ENCODE data around the gene MICAL3. TPM values are rescaled to one million over a fixed set of nuclear protein-coding genes. Genes with fewer than 3 reads are reported as not detected.

The MICAL3 gene
- polyA plus RNA-seq, 1 of the 3 experiments (the other 2 are of a cell fraction): 83.1 TPM

DNA sequence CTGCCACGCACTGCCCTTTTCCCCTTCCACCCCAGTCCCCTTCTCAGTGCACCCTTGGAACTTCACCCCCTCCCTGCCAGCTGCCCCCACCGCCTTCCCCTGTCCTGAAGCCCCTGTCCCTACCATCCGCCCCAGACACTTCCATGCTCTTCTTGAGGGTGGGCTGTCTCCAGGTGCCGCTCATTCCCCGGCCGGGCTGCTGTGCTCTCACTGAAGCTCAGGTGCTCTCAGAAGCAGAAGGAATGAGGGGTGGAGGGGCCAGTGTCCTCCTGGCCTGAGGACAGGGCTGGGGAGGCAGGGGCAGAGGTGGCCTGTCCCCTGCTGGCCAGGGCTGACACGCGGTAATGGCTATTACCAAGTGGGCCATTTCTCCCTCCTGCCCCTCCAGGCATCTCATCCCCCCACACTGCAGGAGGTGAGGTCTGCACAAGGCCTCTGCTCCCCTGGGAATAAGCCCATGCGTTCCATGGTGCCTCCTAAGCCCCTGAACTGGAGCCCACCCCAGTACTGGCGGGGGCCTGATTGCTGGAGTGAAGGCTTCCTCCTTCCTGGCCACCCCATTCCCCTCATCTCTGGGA lies 243.5 kb downstream of the MICAL3 start:
- Histone ChIP-seq H3K9me3 (no peaks in the 10 kb centered on the region), H3K9ac (no peak overlapping the region), H3K36me3 (replicated peaks in 1 of 2; ENCODE audit: control insufficient read depth in 1 of 2, insufficient read depth in 2 of 2, low read length in 1 of 2) (no peaks in the 10 kb centered on the region), H4K20me1 (ENCODE audit: insufficient read depth) (no peaks in the 10 kb centered on the region), H3K9me2 (no peaks in the 10 kb centered on the region), H3F3A (replicated peaks; ENCODE audit: insufficient read depth) (no peaks in the 10 kb centered on the region), H3K4me1 (ENCODE audit: control insufficient read depth in 1 of 2, insufficient read depth in 2 of 2, low read depth in 1 of 2, low read length in 1 of 2) (peaks cover 12 to 34% of the 10 kb centered on the region in 2 experiments; a peak in 3 of 4 replicates), H3K27me3 (ENCODE audit: insufficient read depth) (no peaks in the 10 kb centered on the region), H2AFZ (ENCODE audit: low read depth) (no peak overlapping the region), H3K79me2 (ENCODE audit: insufficient read depth) (no peaks in the 10 kb centered on the region), H3K27ac (ENCODE audit: low read depth in 2 of 2, low read length in 1 of 2) (peak overlapping the region in 1 of 2 experiments; percentile 17; a peak in 1 of 4 replicates), H3K4me3 (ENCODE audit: low read depth in 2 of 2, low read length in 1 of 2) (no peak overlapping the region), H3K4me2 (no peak overlapping the region)
- TF ChIP-seq, protein P1, sequence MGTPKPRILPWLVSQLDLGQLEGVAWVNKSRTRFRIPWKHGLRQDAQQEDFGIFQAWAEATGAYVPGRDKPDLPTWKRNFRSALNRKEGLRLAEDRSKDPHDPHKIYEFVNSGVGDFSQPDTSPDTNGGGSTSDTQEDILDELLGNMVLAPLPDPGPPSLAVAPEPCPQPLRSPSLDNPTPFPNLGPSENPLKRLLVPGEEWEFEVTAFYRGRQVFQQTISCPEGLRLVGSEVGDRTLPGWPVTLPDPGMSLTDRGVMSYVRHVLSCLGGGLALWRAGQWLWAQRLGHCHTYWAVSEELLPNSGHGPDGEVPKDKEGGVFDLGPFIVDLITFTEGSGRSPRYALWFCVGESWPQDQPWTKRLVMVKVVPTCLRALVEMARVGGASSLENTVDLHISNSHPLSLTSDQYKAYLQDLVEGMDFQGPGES (IDR thresholded peaks at IDR 0.05; ENCODE audit: low read depth, low read length): no peak
- TF ChIP-seq ELF1 (IDR thresholded peaks at IDR 0.05): no peak
- TF ChIP-seq MXI1 (IDR thresholded peaks at IDR 0.05; ENCODE audit: low read depth, low read length): no peak
- no peak for TF ChIP-seq CHD2 (IDR thresholded peaks at IDR 0.05; ENCODE audit: low read length, partially characterized antibody)
- TF ChIP-seq YY1 (IDR thresholded peaks at IDR 0.05; ENCODE audit: low read depth): no peak
- TF ChIP-seq JUND (IDR thresholded peaks at IDR 0.05): no peak
- TF ChIP-seq POLR2AphosphoS5 (IDR thresholded peaks at IDR 0.05; ENCODE audit: low read depth, low read length): no peak
- TF ChIP-seq EP300 (IDR thresholded peaks at IDR 0.05; ENCODE audit: borderline replicate concordance in 1 of 2, low read depth in 1 of 2, low read length in 1 of 2): no peak
- TF ChIP-seq, protein P2, sequence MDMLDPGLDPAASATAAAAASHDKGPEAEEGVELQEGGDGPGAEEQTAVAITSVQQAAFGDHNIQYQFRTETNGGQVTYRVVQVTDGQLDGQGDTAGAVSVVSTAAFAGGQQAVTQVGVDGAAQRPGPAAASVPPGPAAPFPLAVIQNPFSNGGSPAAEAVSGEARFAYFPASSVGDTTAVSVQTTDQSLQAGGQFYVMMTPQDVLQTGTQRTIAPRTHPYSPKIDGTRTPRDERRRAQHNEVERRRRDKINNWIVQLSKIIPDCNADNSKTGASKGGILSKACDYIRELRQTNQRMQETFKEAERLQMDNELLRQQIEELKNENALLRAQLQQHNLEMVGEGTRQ (IDR thresholded peaks at IDR 0.05; ENCODE audit: borderline replicate concordance, low read depth, low read length): no peak
- TF ChIP-seq, protein P3, sequence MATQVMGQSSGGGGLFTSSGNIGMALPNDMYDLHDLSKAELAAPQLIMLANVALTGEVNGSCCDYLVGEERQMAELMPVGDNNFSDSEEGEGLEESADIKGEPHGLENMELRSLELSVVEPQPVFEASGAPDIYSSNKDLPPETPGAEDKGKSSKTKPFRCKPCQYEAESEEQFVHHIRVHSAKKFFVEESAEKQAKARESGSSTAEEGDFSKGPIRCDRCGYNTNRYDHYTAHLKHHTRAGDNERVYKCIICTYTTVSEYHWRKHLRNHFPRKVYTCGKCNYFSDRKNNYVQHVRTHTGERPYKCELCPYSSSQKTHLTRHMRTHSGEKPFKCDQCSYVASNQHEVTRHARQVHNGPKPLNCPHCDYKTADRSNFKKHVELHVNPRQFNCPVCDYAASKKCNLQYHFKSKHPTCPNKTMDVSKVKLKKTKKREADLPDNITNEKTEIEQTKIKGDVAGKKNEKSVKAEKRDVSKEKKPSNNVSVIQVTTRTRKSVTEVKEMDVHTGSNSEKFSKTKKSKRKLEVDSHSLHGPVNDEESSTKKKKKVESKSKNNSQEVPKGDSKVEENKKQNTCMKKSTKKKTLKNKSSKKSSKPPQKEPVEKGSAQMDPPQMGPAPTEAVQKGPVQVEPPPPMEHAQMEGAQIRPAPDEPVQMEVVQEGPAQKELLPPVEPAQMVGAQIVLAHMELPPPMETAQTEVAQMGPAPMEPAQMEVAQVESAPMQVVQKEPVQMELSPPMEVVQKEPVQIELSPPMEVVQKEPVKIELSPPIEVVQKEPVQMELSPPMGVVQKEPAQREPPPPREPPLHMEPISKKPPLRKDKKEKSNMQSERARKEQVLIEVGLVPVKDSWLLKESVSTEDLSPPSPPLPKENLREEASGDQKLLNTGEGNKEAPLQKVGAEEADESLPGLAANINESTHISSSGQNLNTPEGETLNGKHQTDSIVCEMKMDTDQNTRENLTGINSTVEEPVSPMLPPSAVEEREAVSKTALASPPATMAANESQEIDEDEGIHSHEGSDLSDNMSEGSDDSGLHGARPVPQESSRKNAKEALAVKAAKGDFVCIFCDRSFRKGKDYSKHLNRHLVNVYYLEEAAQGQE (IDR thresholded peaks at IDR 0.05; ENCODE audit: low read depth, low read length): no peak
- TF ChIP-seq, protein P4, sequence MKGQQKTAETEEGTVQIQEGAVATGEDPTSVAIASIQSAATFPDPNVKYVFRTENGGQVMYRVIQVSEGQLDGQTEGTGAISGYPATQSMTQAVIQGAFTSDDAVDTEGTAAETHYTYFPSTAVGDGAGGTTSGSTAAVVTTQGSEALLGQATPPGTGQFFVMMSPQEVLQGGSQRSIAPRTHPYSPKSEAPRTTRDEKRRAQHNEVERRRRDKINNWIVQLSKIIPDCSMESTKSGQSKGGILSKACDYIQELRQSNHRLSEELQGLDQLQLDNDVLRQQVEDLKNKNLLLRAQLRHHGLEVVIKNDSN (IDR thresholded peaks at IDR 0.05; ENCODE audit: borderline replicate concordance, low read depth): no peak
- no peak for TF ChIP-seq EZH2phosphoT487 (IDR thresholded peaks at IDR 0.05; ENCODE audit: borderline replicate concordance, low read depth)
- no peak for DNase-seq
- 95% methylated on average over 7 of the region's 10 CpGs for WGBS (ENCODE audit: low lambda C conversion rate)
- POLR2A ChIA-PET: interaction anchor here (1.2 kb wide), 1 partner anchor 11 kb away, joined by 3 read pairs; no protein-coding TSS in a partner anchor
- CTCF ChIA-PET: interaction anchor here (0.8 to 1.4 kb wide), 7 partner anchors 29 to 296 kb away, joined by 3 to 7 read pairs (median 3); no protein-coding TSS in a partner anchor
